ENCODE results near the gene DSCAM.

DNA sequence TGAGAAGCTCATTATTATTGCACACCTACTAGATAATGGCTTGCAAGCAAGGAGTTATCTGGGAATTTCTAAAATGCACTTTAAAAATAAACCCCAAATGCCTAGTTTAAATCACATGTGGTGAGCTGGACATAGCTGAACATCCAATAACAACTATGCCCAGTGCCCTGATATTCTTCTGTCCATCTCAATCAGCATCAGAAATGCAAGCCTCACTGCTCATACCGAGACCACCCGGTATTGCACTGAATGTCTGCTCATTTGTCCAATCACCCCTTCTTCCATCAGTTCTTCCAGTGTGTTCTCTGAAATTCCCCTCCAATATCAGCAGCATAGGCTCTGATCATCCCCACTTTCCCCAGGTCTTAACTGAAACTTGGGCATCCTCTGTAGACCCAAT is 383.8 kb downstream of the DSCAM start:
- TF ChIP-seq, protein P1, sequence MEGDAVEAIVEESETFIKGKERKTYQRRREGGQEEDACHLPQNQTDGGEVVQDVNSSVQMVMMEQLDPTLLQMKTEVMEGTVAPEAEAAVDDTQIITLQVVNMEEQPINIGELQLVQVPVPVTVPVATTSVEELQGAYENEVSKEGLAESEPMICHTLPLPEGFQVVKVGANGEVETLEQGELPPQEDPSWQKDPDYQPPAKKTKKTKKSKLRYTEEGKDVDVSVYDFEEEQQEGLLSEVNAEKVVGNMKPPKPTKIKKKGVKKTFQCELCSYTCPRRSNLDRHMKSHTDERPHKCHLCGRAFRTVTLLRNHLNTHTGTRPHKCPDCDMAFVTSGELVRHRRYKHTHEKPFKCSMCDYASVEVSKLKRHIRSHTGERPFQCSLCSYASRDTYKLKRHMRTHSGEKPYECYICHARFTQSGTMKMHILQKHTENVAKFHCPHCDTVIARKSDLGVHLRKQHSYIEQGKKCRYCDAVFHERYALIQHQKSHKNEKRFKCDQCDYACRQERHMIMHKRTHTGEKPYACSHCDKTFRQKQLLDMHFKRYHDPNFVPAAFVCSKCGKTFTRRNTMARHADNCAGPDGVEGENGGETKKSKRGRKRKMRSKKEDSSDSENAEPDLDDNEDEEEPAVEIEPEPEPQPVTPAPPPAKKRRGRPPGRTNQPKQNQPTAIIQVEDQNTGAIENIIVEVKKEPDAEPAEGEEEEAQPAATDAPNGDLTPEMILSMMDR (IDR thresholded peaks at IDR 0.05): no peak
- no peak for TF ChIP-seq EZH2phosphoT487 (IDR thresholded peaks at IDR 0.05)
